SK-N-SH treated with all-trans-retinoic acid at 6 μM for 48 hours (cell line): ENCODE measurements around the gene CAD.

Experiments used
- ARNTL ChIP-seq: fragments of 450-650 bp; formaldehyde crosslinking; IDR thresholded peaks from 2 replicates; pipeline ENCODE4 v1.5.0; 2020; ENCODE audit warnings: low read depth, mild to moderate bottlenecking, moderate library complexity, borderline replicate concordance
- ISL1 ChIP-seq: fragments of 250-450 bp; sonication (Bioruptor Pico); IDR thresholded peaks from 2 replicates; pipeline ENCODE4 v2.1.2; 2022; ENCODE audit warnings: mild to moderate bottlenecking, moderate library complexity
- RARB ChIP-seq: fragments of 250-450 bp; sonication (Bioruptor Pico); IDR thresholded peaks from 2 replicates; pipeline ENCODE4 v1.8.0; 2021; ENCODE audit warnings: mild to moderate bottlenecking, moderate library complexity
- ZFP3 ChIP-seq: fragments of 250-450 bp; sonication (Bioruptor Pico); IDR thresholded peaks from 2 replicates; pipeline ENCODE4 v1.5.0; 2020; ENCODE audit warnings: mild to moderate bottlenecking, moderate library complexity
- ZFP30 ChIP-seq: fragments of 450-650 bp; formaldehyde crosslinking; IDR thresholded peaks from 2 replicates; pipeline ENCODE4 v1.5.0; 2022; ENCODE audit warnings: mild to moderate bottlenecking, moderate library complexity
- ZNF565 ChIP-seq: fragments of 450-650 bp; formaldehyde crosslinking; conservative IDR thresholded peaks from 2 replicates; pipeline ENCODE4 v1.5.0; 2020; ENCODE audit warnings: low read depth, mild to moderate bottlenecking, moderate library complexity

DNA sequence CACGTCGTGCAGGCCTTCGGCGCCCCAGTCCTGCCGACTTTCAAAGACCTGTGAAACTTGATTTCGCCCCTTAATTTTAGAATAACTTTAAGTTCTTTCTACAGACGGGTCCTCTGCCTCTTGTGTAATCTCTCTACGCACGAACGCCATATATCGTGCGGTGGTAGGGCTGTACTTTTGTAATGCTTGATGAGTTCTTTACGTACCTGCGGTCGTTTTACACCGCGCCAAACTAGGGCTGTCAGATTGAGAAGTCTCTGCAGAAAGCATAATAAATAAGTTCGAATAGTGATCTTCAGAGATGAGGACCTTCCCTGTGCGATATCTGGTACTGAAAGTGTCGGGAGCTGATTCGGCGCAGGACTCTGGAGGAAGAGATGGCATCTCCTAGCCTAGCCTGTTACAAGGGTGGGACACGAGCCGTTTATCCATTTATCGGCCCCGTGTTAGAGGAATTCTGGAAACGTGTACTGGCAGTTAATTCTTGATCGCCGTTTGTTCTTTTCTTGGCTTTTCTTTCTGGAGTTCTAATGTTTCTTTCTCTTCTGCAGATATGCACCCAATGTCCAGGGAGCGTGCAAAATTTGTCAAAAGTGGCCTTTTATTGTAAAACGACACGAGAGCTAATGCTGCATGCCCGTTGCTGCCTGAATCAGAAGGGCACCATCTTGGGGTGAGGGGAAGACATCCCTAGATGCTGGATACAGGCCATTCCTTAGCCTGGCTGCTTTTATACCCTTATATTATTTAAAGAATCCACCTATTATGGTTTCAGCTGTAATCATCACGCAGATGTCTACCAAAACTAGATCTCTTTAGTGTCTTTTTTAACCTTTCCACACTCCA is 4.3 kb upstream of the CAD start:
- TF ChIP-seq ARNTL (CRISPR knock-in tag) (no peak), ZFP3 (CRISPR knock-in tag) (no peak), ISL1 (CRISPR knock-in tag) (no peak), RARB (no peak), ZFP30 (CRISPR knock-in tag) (no peak), ZNF565 (CRISPR knock-in tag) (no peak)
